Measurements from ENCODE around the gene SUPT3H.

DNA sequence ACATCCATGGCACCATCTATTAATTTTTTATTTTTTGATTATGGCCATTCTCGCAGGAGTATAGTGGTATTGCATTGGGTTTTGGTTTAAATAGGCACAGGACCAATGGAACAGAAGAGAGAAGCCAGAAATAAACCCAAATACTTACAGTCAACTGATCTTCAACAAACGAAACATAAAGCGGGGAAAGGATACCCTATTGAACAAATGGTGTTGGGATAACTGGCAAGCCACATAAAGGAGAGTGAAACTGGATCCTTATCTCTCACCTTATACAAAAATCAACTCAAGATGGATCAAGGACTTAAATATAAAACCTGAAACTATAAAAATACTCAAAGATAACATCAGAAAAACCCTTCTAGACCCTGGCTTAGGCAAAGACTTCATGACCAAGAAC lies 74.9 kb downstream of the SUPT3H start:
- TF ChIP-seq, protein P1, sequence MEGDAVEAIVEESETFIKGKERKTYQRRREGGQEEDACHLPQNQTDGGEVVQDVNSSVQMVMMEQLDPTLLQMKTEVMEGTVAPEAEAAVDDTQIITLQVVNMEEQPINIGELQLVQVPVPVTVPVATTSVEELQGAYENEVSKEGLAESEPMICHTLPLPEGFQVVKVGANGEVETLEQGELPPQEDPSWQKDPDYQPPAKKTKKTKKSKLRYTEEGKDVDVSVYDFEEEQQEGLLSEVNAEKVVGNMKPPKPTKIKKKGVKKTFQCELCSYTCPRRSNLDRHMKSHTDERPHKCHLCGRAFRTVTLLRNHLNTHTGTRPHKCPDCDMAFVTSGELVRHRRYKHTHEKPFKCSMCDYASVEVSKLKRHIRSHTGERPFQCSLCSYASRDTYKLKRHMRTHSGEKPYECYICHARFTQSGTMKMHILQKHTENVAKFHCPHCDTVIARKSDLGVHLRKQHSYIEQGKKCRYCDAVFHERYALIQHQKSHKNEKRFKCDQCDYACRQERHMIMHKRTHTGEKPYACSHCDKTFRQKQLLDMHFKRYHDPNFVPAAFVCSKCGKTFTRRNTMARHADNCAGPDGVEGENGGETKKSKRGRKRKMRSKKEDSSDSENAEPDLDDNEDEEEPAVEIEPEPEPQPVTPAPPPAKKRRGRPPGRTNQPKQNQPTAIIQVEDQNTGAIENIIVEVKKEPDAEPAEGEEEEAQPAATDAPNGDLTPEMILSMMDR (IDR thresholded peaks at IDR 0.05), result no peak
- TF ChIP-seq POLR2A (IDR thresholded peaks at IDR 0.05), result no peak

All from right lobe of liver (tissue), 4 donors.